Measurements from ENCODE around the gene IRAK2. TPM values are rescaled to one million over a fixed set of nuclear protein-coding genes. Genes with fewer than 3 reads are reported as not detected.

The IRAK2 gene
- total RNA-seq, 1 experiment from 2014 or later, result 5.5 TPM

DNA sequence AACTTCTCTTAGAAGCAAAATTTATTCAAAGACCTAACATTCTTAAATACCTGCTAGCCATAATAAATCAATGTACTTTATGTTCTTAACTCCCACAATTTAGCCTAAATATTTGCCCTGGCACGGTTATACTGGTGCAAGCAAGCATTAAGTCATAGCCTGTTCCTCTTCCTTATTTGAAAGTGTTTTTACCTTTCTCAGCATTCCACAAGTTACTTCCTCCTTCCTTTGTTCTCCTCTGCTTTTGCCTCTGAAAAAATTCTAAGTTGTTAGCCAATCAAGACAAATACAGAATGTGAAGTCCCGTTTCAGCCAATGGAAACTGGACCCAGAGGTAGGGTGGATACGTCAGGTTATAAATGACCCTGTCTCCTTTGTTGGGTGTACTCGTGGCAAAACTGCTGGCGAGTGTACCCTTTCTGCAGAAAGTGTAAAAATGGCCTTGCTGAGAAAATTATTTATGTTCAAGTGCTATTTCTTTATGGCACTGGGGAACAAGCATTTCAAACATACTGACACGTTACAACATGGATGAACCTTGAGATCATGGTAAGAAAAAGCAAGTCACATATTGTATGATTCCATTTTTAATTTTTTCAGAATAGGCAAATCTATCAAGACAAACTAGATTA lies 80.5 kb downstream of the IRAK2 start:
- Histone ChIP-seq H3K27ac (ENCODE audit: low read length) (no peak overlapping the region), H3F3A (ENCODE audit: low read length, unreplicated experiment) (no peaks in the 10 kb centered on the region), H3K4me2 (ENCODE audit: low read length) (no peak overlapping the region), H3K9me3 (ENCODE audit: low read length) (peaks cover 19% of the 10 kb centered on the region), H2AFZ (ENCODE audit: low read length) (no peak overlapping the region), H3K9ac (ENCODE audit: low read length) (no peak overlapping the region), H3K4me1 (ENCODE audit: insufficient read depth, low read length) (peaks cover 8% of the 10 kb centered on the region; the same call in 1 of the 2 replicates), H3K36me3 (ENCODE audit: low read depth, low read length) (peaks cover 19% of the 10 kb centered on the region; the same call in 1 of the 2 replicates), H3K4me3 (ENCODE audit: low read length) (no peak overlapping the region), H4K20me1 (ENCODE audit: low read length) (peaks cover 3% of the 10 kb centered on the region; the same call in 1 of the 2 replicates), H3K79me2 (ENCODE audit: low read length) (peaks cover 18% of the 10 kb centered on the region), H3K9me2 (replicated peaks; ENCODE audit: low read length) (no peaks in the 10 kb centered on the region), H3K27me3 (ENCODE audit: low read length) (no peaks in the 10 kb centered on the region)
- ChIA-PET POLR2A (ENCODE audit: unreplicated experiment) (no interaction called here), CTCF (no interaction called here)
- DNase-seq (no peak), ATAC-seq (no peak)
- BruUV-seq (replicated peaks), result no TSS peak
- TF ChIP-seq, protein P1, sequence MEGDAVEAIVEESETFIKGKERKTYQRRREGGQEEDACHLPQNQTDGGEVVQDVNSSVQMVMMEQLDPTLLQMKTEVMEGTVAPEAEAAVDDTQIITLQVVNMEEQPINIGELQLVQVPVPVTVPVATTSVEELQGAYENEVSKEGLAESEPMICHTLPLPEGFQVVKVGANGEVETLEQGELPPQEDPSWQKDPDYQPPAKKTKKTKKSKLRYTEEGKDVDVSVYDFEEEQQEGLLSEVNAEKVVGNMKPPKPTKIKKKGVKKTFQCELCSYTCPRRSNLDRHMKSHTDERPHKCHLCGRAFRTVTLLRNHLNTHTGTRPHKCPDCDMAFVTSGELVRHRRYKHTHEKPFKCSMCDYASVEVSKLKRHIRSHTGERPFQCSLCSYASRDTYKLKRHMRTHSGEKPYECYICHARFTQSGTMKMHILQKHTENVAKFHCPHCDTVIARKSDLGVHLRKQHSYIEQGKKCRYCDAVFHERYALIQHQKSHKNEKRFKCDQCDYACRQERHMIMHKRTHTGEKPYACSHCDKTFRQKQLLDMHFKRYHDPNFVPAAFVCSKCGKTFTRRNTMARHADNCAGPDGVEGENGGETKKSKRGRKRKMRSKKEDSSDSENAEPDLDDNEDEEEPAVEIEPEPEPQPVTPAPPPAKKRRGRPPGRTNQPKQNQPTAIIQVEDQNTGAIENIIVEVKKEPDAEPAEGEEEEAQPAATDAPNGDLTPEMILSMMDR (conservative IDR thresholded peaks at IDR 0.05; ENCODE audit: low read depth, low read length), result no peak
- TF ChIP-seq EZH2phosphoT487 (IDR thresholded peaks at IDR 0.05; ENCODE audit: borderline replicate concordance, low read length), result no peak
- TF ChIP-seq EZH2 (IDR thresholded peaks at IDR 0.05; ENCODE audit: low read length, unreplicated experiment), result no peak
- intact Hi-C loops (cut with micrococcal nuclease), result no loop called here

DNA sequence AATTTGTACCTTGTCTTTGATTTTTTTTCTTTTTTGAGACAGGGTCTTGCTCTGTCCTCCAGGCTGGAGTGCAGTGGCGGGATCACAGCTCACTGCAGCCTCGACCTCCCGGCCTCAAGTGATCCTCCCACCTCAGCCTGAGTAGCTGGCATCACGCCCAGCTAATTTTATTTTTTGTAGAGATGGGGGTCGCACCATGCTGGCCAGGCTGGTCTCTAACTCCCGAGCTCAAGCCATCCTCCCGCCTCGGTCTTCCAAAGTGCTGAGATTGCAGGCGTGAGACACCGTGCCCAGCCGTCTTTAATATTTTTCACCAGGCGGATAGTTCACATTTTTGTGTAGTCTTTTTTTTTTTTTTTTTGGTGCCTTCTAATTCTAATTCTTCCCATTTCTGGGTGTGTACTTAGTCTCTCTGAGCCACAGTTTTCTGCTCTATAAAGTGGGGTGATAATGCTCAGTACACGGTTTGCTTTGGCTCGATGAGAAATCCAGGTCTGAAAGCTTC lies 83.0 kb downstream of the IRAK2 start:
- Histone ChIP-seq H3K9ac (ENCODE audit: low read length) (peak overlapping the region; percentile 92; the same call in 1 of the 2 replicates), H3K27me3 (ENCODE audit: low read length) (no peaks in the 10 kb centered on the region), H3F3A (ENCODE audit: low read length, unreplicated experiment) (no peaks in the 10 kb centered on the region), H3K9me3 (ENCODE audit: low read length) (peaks cover 19% of the 10 kb centered on the region), H4K20me1 (ENCODE audit: low read length) (peaks cover 12% of the 10 kb centered on the region; the same call in 1 of the 2 replicates), H3K79me2 (ENCODE audit: low read length) (peaks cover 37% of the 10 kb centered on the region), H3K4me3 (ENCODE audit: low read length) (peak overlapping the region; percentile 97), H3K36me3 (ENCODE audit: low read depth, low read length) (peaks cover 19% of the 10 kb centered on the region; the same call in 1 of the 2 replicates), H3K27ac (ENCODE audit: low read length) (no peak overlapping the region), H3K9me2 (replicated peaks; ENCODE audit: low read length) (no peaks in the 10 kb centered on the region), H3K4me2 (ENCODE audit: low read length) (peak overlapping the region; percentile 96), H3K4me1 (ENCODE audit: insufficient read depth, low read length) (peaks cover 17% of the 10 kb centered on the region), H2AFZ (ENCODE audit: low read length) (peak overlapping the region; percentile 82)
- ChIA-PET POLR2A (ENCODE audit: unreplicated experiment) (interaction anchor here (0.6 to 1.0 kb wide), 2 partner anchors 29 to 56 kb away, joined by 3 to 8 read pairs; no protein-coding TSS in a partner anchor), CTCF (interaction anchor here (0.6 kb wide), 1 partner anchor 24 kb away, joined by 3 read pairs; no protein-coding TSS in a partner anchor)
- DNase-seq (no peak), ATAC-seq (no peak)
- intact Hi-C loops (cut with micrococcal nuclease), result loop anchor here (1.0 kb wide), 2 partner anchors 55 to 132 kb away; partner anchors contain the start of gene BRK1
- TF ChIP-seq, protein P1 (conservative IDR thresholded peaks at IDR 0.05; ENCODE audit: low read depth, low read length), result no peak
- TF ChIP-seq EZH2 (IDR thresholded peaks at IDR 0.05; ENCODE audit: low read length, unreplicated experiment) (no peak), EZH2phosphoT487 (IDR thresholded peaks at IDR 0.05; ENCODE audit: borderline replicate concordance, low read length) (no peak)
- BruUV-seq (replicated peaks), result TSS peak; percentile 36
